Measurements from ENCODE around the gene SMIM9. TPM values are rescaled to one million over a fixed set of nuclear protein-coding genes. Genes with fewer than 3 reads are reported as not detected.
"Not testable (repeated sequence)": the region's sequence is repeated elsewhere in the genome, so short reads cannot be mapped to it uniquely, and the experiment has no call there.

Gene SMIM9
- total RNA-seq, 1 experiment from 2014 or later, result not detected

DNA sequence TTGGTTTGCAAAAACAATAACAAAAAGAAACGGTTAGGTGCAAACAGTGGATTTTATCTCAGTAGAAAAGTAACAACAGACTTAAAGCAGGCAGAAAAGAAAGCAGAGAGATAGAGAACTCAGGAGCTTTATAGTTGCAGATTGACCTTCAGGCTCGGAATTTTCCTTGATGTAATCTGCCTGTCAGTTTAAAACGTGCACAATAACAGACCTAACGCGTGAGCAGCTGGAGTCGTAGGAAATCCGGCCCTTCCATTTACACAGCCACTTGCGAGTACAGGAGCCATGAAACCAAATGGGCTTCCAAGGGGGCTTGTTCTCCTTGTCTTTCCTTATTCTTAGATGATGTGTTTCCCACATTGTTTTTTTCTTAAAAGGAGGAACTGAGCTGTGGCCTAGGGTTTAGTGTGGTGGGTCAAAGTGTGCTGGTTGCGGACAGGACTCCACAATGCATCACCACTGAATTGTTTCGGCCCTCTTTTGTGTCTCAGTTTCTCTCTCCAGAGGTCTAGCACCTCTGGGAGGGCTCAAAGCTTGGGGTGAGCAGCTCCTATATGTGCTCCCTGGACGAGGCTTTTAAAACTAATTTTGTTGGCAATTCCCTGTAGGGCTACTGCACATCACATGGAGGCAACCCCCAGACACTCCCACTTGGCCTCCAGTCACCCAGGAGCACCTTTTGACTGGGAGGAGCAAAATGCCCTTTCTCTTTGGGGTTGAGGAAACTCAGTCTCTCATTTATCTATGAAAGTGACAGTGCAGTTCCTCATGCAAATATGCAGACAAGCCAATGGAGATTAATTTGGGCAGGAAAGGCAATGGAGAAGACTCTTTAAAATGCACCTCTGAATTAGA is 15.3 kb downstream of the SMIM9 start:
- H3K27ac Mint-ChIP-seq (ENCODE audit: unreplicated experiment), result no peak overlapping the region
- peaks cover 65% of the 10 kb centered on the region for H3K27me3 Mint-ChIP-seq (ENCODE audit: unreplicated experiment)
- H3K36me3 Mint-ChIP-seq (ENCODE audit: insufficient read depth, unreplicated experiment), result no peaks in the 10 kb centered on the region
- CTCF ChIA-PET, result interaction anchor here (0.6 kb wide), 1 partner anchor 18 kb away, joined by 7 read pairs; no protein-coding TSS in a partner anchor
- no peak for DNase-seq
- no TSS peak for BruUV-seq (replicated peaks)
- intact Hi-C loops (cut with micrococcal nuclease; ENCODE audit: unreplicated experiment), result no loop called here
- H3K4me1 Mint-ChIP-seq (ENCODE audit: low read depth, unreplicated experiment), result no peaks in the 10 kb centered on the region
- no peak overlapping the region for H3K4me3 Mint-ChIP-seq (ENCODE audit: low read depth, unreplicated experiment)
- TF ChIP-seq, protein P1, sequence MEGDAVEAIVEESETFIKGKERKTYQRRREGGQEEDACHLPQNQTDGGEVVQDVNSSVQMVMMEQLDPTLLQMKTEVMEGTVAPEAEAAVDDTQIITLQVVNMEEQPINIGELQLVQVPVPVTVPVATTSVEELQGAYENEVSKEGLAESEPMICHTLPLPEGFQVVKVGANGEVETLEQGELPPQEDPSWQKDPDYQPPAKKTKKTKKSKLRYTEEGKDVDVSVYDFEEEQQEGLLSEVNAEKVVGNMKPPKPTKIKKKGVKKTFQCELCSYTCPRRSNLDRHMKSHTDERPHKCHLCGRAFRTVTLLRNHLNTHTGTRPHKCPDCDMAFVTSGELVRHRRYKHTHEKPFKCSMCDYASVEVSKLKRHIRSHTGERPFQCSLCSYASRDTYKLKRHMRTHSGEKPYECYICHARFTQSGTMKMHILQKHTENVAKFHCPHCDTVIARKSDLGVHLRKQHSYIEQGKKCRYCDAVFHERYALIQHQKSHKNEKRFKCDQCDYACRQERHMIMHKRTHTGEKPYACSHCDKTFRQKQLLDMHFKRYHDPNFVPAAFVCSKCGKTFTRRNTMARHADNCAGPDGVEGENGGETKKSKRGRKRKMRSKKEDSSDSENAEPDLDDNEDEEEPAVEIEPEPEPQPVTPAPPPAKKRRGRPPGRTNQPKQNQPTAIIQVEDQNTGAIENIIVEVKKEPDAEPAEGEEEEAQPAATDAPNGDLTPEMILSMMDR (IDR thresholded peaks at IDR 0.05; ENCODE audit: unreplicated experiment), result no peak
- H3K9me3 Mint-ChIP-seq (ENCODE audit: low read depth, unreplicated experiment), result no peaks in the 10 kb centered on the region

DNA sequence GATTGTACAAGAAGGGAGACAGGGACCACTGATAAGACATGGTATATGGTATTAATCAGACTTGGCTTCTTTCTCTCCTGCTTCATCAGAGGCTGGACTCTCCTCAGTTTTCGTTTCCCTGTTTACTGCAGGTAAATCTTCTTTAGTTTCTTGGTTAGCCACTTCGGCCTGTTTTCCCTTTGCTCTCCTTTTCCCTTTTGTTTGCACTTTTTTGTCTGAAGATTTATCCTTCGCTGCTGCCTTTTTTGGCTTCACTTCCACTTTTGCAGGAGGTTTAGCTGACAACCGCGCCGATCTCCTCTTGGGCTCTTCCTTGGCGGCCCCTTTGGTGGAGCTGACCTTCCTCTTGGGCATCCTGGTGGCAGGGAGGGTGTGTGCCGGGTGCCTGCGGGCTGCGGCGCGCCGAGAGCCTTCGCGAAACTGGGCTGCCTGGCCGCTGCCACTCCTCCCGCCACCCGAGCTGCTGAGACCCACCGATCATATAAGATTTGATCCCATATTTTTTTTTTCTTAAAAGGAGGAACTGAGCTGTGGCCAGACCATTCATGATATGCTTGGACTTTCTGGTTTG is 17.3 kb downstream of the SMIM9 start:
- not testable (repeated sequence) for H3K27ac Mint-ChIP-seq (ENCODE audit: unreplicated experiment)

DNA sequence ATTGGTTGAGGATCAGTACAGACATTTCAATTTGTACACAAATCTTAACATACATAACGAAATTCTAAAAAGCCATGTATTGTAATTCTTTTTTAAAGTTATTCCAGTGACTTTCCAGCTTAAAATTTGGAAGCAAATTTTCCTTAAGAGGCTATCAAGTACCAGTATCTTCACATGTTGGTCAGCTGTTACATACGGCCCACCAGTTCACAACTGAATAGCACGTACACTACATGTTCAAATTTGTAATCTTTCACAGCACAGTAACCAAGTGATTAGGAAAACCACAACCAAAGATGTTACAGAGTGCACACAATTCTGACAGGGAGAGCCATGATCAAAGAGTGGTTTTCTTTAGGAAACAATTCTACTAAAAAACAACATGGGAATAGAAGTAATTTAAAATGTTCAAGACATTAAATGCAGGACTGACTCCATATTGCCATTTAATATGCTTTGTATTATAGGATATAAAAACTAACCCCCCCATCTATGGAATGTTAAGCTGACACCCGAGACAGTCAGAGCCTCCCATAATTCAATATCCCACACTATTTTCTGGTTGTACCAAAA is 18.1 kb downstream of the SMIM9 start:
- H3K9me3 Mint-ChIP-seq (ENCODE audit: low read depth, unreplicated experiment); H3K4me3 Mint-ChIP-seq (ENCODE audit: low read depth, unreplicated experiment); intact Hi-C loops (cut with micrococcal nuclease; ENCODE audit: unreplicated experiment); H3K27ac Mint-ChIP-seq (ENCODE audit: unreplicated experiment); BruUV-seq (replicated peaks); H3K36me3 Mint-ChIP-seq (ENCODE audit: insufficient read depth, unreplicated experiment); DNase-seq; H3K4me1 Mint-ChIP-seq (ENCODE audit: low read depth, unreplicated experiment); CTCF ChIA-PET: not testable (repeated sequence)
- H3K27me3 Mint-ChIP-seq (ENCODE audit: unreplicated experiment), result peaks cover 68% of the 10 kb centered on the region

More for the DNA sequence above, 17.3 kb downstream of the SMIM9 start:
- DNase-seq; CTCF ChIA-PET; H3K9me3 Mint-ChIP-seq (ENCODE audit: low read depth, unreplicated experiment); BruUV-seq (replicated peaks); H3K4me3 Mint-ChIP-seq (ENCODE audit: low read depth, unreplicated experiment); intact Hi-C loops (cut with micrococcal nuclease; ENCODE audit: unreplicated experiment); H3K4me1 Mint-ChIP-seq (ENCODE audit: low read depth, unreplicated experiment); H3K36me3 Mint-ChIP-seq (ENCODE audit: insufficient read depth, unreplicated experiment): not testable (repeated sequence)
- H3K27me3 Mint-ChIP-seq (ENCODE audit: unreplicated experiment), result peaks cover 68% of the 10 kb centered on the region

DNA sequence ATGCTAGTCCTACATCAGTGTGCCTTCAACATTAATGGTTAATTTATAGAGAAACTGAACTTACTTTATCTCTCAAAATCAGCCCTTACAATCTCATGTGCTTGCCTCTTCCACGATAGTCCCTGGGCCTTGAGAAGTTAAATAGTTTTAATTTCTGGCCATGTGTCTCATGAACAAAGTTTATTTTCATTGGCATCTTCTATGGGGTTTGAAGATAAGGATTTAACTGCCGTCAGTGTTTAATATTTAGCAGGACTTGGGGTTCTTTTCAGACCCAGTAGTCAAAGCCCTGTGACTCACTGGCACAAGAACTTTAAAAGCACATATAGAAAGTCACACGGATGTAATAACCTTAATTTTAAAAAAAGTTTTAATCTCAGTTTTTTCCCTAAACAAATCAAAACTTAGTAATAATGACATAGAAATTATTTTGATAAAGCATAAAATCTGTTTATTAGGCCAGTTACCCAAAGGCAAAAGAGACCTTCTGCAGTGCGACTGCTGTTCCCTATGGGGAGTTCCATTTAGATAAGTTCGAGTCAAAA is 19.1 kb downstream of the SMIM9 start:
- intact Hi-C loops (cut with micrococcal nuclease; ENCODE audit: unreplicated experiment), result no loop called here
- Mint-ChIP-seq H3K4me3 (ENCODE audit: low read depth, unreplicated experiment) (no peak overlapping the region), H3K9me3 (ENCODE audit: low read depth, unreplicated experiment) (no peaks in the 10 kb centered on the region), H3K27me3 (ENCODE audit: unreplicated experiment) (peaks cover 58% of the 10 kb centered on the region), H3K4me1 (ENCODE audit: low read depth, unreplicated experiment) (no peaks in the 10 kb centered on the region), H3K27ac (ENCODE audit: unreplicated experiment) (no peak overlapping the region), H3K36me3 (ENCODE audit: insufficient read depth, unreplicated experiment) (peaks cover 5% of the 10 kb centered on the region)
- TF ChIP-seq, protein P1 (IDR thresholded peaks at IDR 0.05; ENCODE audit: unreplicated experiment), result no peak
- CTCF ChIA-PET, result no interaction called here
- no peak for DNase-seq
- no TSS peak for BruUV-seq (replicated peaks)

DNA sequence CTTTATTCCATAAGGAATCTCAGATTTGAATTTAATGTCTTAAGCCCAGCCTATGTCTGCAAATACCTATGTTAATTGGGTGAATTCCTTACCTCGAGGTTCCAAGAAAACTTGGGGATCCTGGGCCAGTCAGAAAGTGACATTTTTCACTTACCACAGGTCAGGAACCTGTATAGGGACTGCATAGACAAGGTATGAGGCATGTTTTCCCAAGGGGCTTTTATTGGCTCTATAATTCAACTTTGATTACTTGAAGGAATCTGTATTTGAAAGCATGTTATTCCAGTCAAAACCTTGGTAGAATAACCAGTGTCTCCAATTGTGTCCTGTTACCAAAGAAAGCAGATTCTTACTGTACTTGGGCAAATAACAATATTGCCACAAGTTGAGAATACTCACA is 20.7 kb downstream of the SMIM9 start:
- TF ChIP-seq, protein P1 (IDR thresholded peaks at IDR 0.05; ENCODE audit: unreplicated experiment), result no peak
- peaks cover 5% of the 10 kb centered on the region for H3K36me3 Mint-ChIP-seq (ENCODE audit: insufficient read depth, unreplicated experiment)
- no peaks in the 10 kb centered on the region for H3K9me3 Mint-ChIP-seq (ENCODE audit: low read depth, unreplicated experiment)
- no peak overlapping the region for H3K4me3 Mint-ChIP-seq (ENCODE audit: low read depth, unreplicated experiment)
- H3K4me1 Mint-ChIP-seq (ENCODE audit: low read depth, unreplicated experiment), result no peaks in the 10 kb centered on the region
- DNase-seq, result no peak
- CTCF ChIA-PET, result no interaction called here
- BruUV-seq (replicated peaks), result no TSS peak
- H3K27me3 Mint-ChIP-seq (ENCODE audit: unreplicated experiment), result peaks cover 43% of the 10 kb centered on the region
- H3K27ac Mint-ChIP-seq (ENCODE audit: unreplicated experiment), result no peak overlapping the region
- intact Hi-C loops (cut with micrococcal nuclease; ENCODE audit: unreplicated experiment), result no loop called here

All from Calu3 (cell line).